GM12878 (cell line): Measurements from ENCODE around the gene CADPS. TPM values are rescaled to one million over a fixed set of nuclear protein-coding genes. Genes with fewer than 3 reads are reported as not detected.

ENCODE experiments used
- ATAC-seq: fragments of 200-7000 bp; cut with Tn5 transposase; 3 replicates; pipeline ENCODE4 v1.9.1; 2020; ENCODE audit warnings: mild to moderate bottlenecking, moderate library complexity
- BruUV-seq: library from RNA; stranded (reverse); fragments of 400-500 nt; replicated peaks from 2 replicates; lab custom pipeline; 2021; lab: Mats Ljungman, UMichigan
- CTCF ChIA-PET: fragments of 300-600 bp; sonication (Branson Sonifier 250); formaldehyde crosslinking; extraction: SDS; loops from one replicate; lab custom pipeline; 2021; ENCODE audit warnings: inconsistent platforms; lab: Yijun Ruan, JAX
- POLR2A ChIA-PET: fragments of 350-600 bp; formaldehyde crosslinking; extraction: SDS; loops from one replicate; lab custom pipeline; 2021; ENCODE audit warnings: inconsistent platforms; lab: Charles Lee
- RAD21 ChIA-PET: fragments of 300-600 bp; sonication (Branson Sonifier 250); formaldehyde crosslinking; loops from one replicate; lab custom pipeline; 2023; ENCODE audit warnings: antibody characterized with exemption; ENCODE audit not compliant: unreplicated experiment; lab: Charles Lee
- SMC1A ChIA-PET: fragments of 300-600 bp; sonication (Branson Sonifier 250); formaldehyde crosslinking; loops from one replicate; lab custom pipeline; 2023; ENCODE audit not compliant: unreplicated experiment, uncharacterized antibody; lab: Charles Lee
- DNase-seq: peaks from one replicate; pipeline ENCODE4 v3.0.0-alpha.2; 2011; ENCODE audit warnings: low read depth, low spot score
- FAIRE-seq: peaks from 3 replicates; lab custom pipeline; 2011; peaks lifted over from hg19 to GRCh38; lab: Jason Lieb, UNC
- H2AFZ ChIP-seq: 2 replicates; pipeline ENCODE4 v1.6.0; 2011; ENCODE audit warnings: low read depth, low read length, control low read depth; ENCODE audit not compliant: control insufficient read depth
- H3K27ac ChIP-seq: 2 replicates; pipeline ENCODE4 v1.5.1; 2011; ENCODE audit warnings: control low read depth; ENCODE audit not compliant: control insufficient read depth, insufficient read depth
- H3K27me3 ChIP-seq, 2 experiments: replicated peaks in 1 of 2; 2 replicates each; pipeline versions ENCODE4 v1.6.0 to v1.6.1; 2011; ENCODE audit warnings: low read length in 1 of 2; ENCODE audit not compliant: control insufficient read depth in 2 of 2, insufficient read depth in 2 of 2
- H3K36me3 ChIP-seq, 2 experiments: 2 replicates each; pipeline ENCODE4 v1.5.1; 2011; ENCODE audit warnings: low read length in 1 of 2; ENCODE audit not compliant: control insufficient read depth in 2 of 2, insufficient read depth in 2 of 2
- H3K4me1 ChIP-seq: 2 replicates; pipeline ENCODE4 v1.6.1; 2011; ENCODE audit warnings: mild to moderate bottlenecking, low read length, moderate library complexity, mixed read lengths; ENCODE audit not compliant: control insufficient read depth, insufficient read depth
- H3K4me2 ChIP-seq: 2 replicates; pipeline ENCODE4 v1.6.0; 2011; ENCODE audit warnings: control low read depth; ENCODE audit not compliant: control insufficient read depth, insufficient read depth
- H3K4me3 ChIP-seq: fragments of 200-600 bp; sonication (generic); 2 replicates; pipeline ENCODE4 v1.5.1; 2016
- H3K79me2 ChIP-seq: 2 replicates; pipeline ENCODE4 v1.6.0; 2011; ENCODE audit warnings: low read length; ENCODE audit not compliant: control insufficient read depth, insufficient read depth
- H3K9ac ChIP-seq: 2 replicates; pipeline ENCODE4 v1.8.0; 2011; ENCODE audit warnings: low read length, control low read depth, mixed read lengths; ENCODE audit not compliant: control insufficient read depth, insufficient read depth
- H3K9me3 ChIP-seq: replicated peaks from 3 replicates; pipeline ENCODE4 v1.5.1; 2011; ENCODE audit warnings: mild to moderate bottlenecking, low read length; ENCODE audit not compliant: control insufficient read depth, insufficient read depth
- H4K20me1 ChIP-seq: 2 replicates; pipeline ENCODE4 v1.6.0; 2011; ENCODE audit not compliant: control insufficient read depth, insufficient read depth
- CREM ChIP-seq: IDR thresholded peaks from 2 replicates; pipeline ENCODE4 v1.6.1; 2014; ENCODE audit warnings: antibody characterized with exemption, low read depth
- FOXK2 ChIP-seq: fragments of 450-650 bp; IDR thresholded peaks from 2 replicates; pipeline ENCODE4 v1.6.1; 2017; ENCODE audit warnings: mild to moderate bottlenecking, moderate library complexity
- NFYB ChIP-seq: IDR thresholded peaks from 2 replicates; pipeline ENCODE4 v1.6.1; 2011; ENCODE audit warnings: low read depth, mild to moderate bottlenecking, low read length, improper control_type of control experiment, moderate library complexity; ENCODE audit not compliant: insufficient read depth
- PAX5 ChIP-seq: IDR thresholded peaks from 2 replicates; pipeline ENCODE4 v1.6.1; 2011; ENCODE audit warnings: low read depth, low read length, borderline replicate concordance
- SMARCA5 ChIP-seq: fragments of 450-650 bp; IDR thresholded peaks from 2 replicates; pipeline ENCODE4 v1.6.1; 2017; ENCODE audit warnings: mild to moderate bottlenecking
- SP1 ChIP-seq: IDR thresholded peaks from one replicate; pipeline ENCODE4 v1.6.1; 2011; ENCODE audit warnings: low read depth, low read length
- ZNF384 ChIP-seq: IDR thresholded peaks from 2 replicates; pipeline ENCODE4 v1.6.1; 2012; ENCODE audit warnings: low read depth, mild to moderate bottlenecking, low read length, improper control_type of control experiment, borderline replicate concordance
- WGBS: methylation state at CpG from one replicate; pipeline ENCODE4 v1.1.6; 2016; ENCODE audit warnings: low lambda C conversion rate; ENCODE audit not compliant: insufficient replicate concordance, insufficient coverage; ENCODE audit errors: missing lambda C conversion rate; 5-methylcytosine and 5-hydroxymethylcytosine counted together
- in situ Hi-C: fragments of 300-500 bp; cut with MboI; formaldehyde crosslinking; loops from 9 replicates; pipeline ENCODE4 v1.14.3; 2018; ENCODE audit warnings: mixed read lengths
- intact Hi-C: fragments of 100-400 bp; cut with micrococcal nuclease; formaldehyde crosslinking; loops from one replicate; pipeline ENCODE4 v1.14.2; 2022; ENCODE audit not compliant: unreplicated experiment
- polyA plus RNA-seq, 11 experiments: library from polyadenylated mRNA; depleted of rRNA in 4 of 11; unstranded in 6 of 11; stranded (reverse) in 5 of 11; fragments of >200 nt; fragmentation: Nextera tagmentation in 4 of 11; fragmentation: Illumina TruSeq in 1 of 11; extraction: Ambion mirVana in 4 of 11; extraction: Trizol in 1 of 11; gene quantifications; 1 replicate in 1 of 11; 2 replicates in 10 of 11; pipeline versions ENCODE4 v1.2.1 to v1.2.3, GENCODE V29; 2011 to 2016; ENCODE audit warnings: inconsistent platforms in 2 of 11, missing spikeins in 2 of 11, low read depth in 1 of 11
- total RNA-seq, 4 experiments: library from RNA; depleted of rRNA in 3 of 4; stranded (reverse); fragments of >200 nt in 3 of 4; fragmentation: Illumina TruSeq in 1 of 4; extraction: Trizol in 1 of 4; gene quantifications; 2 replicates each; pipeline versions ENCODE4 v1.2.1 to v1.2.3, GENCODE V29; 2013 to 2021

CADPS gene
- total and polyA plus RNA-seq, 10 of the 15 experiments (the other 5 are each of a cell fraction or from before 2014, with no cell fraction given): 0.20 TPM; not detected in 9

DNA sequence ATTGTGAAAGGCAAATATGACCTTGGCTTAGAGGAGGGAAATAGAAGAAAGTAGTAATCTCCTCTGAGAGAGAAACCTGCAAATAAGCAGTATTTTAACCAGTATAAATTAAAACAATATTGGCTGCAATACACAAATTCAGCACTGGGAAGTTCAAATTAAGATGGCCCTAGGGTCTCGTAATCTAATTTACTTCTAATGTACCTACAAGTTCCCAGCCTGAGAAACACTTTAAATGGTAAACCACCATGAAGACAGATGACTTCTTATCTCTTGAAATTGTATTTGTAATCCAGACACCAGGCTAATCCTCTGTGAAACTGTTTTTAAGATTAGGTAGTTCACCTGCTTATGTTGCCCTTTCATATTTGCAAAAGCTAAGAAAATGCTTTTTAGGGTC lies 199.7 kb downstream of the CADPS start:
- no peak for FAIRE-seq
- Histone ChIP-seq H2AFZ (no peak overlapping the region), H3K4me1 (no peaks in the 10 kb centered on the region), H3K36me3 (no peaks in the 10 kb centered on the region), H3K27me3 (no peaks in the 10 kb centered on the region; a peak in 1 of 4 replicates), H3K4me3 (no peak overlapping the region), H3K9ac (no peak overlapping the region), H3K27ac (no peak overlapping the region), H4K20me1 (no peaks in the 10 kb centered on the region)
- RAD21 ChIA-PET: no interaction called here
- DNase-seq: no peak
- in situ Hi-C loops: no loop called here
- CTCF ChIA-PET: no interaction called here
- no TSS peak for BruUV-seq
- no peak for ATAC-seq
- WGBS: 6% methylated on average over 1 of the region's 1 CpG
- TF ChIP-seq FOXK2 (no peak), NFYB (no peak), PAX5 (no peak), SP1 (no peak), SMARCA5 (no peak), CREM (no peak)
- TF ChIP-seq, all 136 proteins: peak for 0
- no peak overlapping the region for H3K4me2 ChIP-seq
- no peaks in the 10 kb centered on the region for H3K79me2 ChIP-seq
- ChIA-PET SMC1A (no interaction called here), POLR2A (no interaction called here)
- H3K9me3 ChIP-seq: no peaks in the 10 kb centered on the region
- intact Hi-C loops: no loop called here

DNA sequence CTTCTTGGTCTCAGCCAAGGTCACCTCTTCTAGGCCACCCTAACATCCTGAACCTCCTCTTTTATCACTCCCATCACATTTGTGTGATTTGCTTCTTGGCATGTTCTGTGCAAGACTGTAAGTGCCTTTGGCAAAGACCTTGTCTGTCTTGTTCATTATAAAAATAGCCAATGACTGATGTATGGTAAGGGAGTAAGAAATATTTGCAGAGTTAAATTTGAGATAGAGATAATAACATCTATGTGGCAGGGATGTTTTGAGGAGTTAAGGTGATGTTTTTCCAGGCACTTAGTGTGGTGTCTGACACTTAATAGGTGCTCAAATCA lies 202.3 kb downstream of the CADPS start:
- no peaks in the 10 kb centered on the region for H3K36me3 ChIP-seq
- H3K79me2 ChIP-seq: no peaks in the 10 kb centered on the region
- in situ Hi-C loops: no loop called here
- POLR2A ChIA-PET: no interaction called here
- no peak overlapping the region for H3K27ac ChIP-seq
- SMC1A ChIA-PET: no interaction called here
- TF ChIP-seq ZNF384: no peak
- no peak for DNase-seq
- H3K4me2 ChIP-seq: no peak overlapping the region
- BruUV-seq: no TSS peak
- H3K4me1 ChIP-seq: no peaks in the 10 kb centered on the region
- H3K4me3 ChIP-seq: no peak overlapping the region
- RAD21 ChIA-PET: no interaction called here
- no peak overlapping the region for H3K9ac ChIP-seq
- CTCF ChIA-PET: no interaction called here
- no peaks in the 10 kb centered on the region for H4K20me1 ChIP-seq
- H3K27me3 ChIP-seq: no peaks in the 10 kb centered on the region; a peak in 1 of 4 replicates
- ATAC-seq: no peak
- H3K9me3 ChIP-seq: no peaks in the 10 kb centered on the region
- no peak for FAIRE-seq
- intact Hi-C loops: no loop called here
- no peak overlapping the region for H2AFZ ChIP-seq
